CD14-positive monocyte (primary cell): Measurements from ENCODE around the gene ARFGAP3. TPM values are rescaled to one million over a fixed set of nuclear protein-coding genes. Genes with fewer than 3 reads are reported as not detected.

Source experiments
- DNase-seq, 3 donors: peaks; one replicate each; pipeline ENCODE4 v3.0.0-alpha.2; 2011 to 2022
- H2AFZ ChIP-seq: 2 replicates; pipeline ENCODE4 v1.6.0; 2012; ENCODE audit warnings: mild to moderate bottlenecking, low read depth, low read length, inconsistent platforms; ENCODE audit not compliant: insufficient read depth, poor library complexity, severe bottlenecking
- H3K27ac ChIP-seq, 2 donors: 1 replicate in 1 of 2; 2 replicates in 1 of 2; pipeline ENCODE4 v1.5.1; 2012 to 2013; ENCODE audit warnings: low read length in 2 of 2, control low read depth in 1 of 2, inconsistent platforms in 1 of 2, low read depth in 1 of 2, mild to moderate bottlenecking in 1 of 2
- H3K27me3 ChIP-seq, 2 donors: one replicate each; pipeline versions ENCODE4 v1.6.0 to v1.6.1; 2011 to 2013; ENCODE audit warnings: low read length in 2 of 2; ENCODE audit not compliant: control insufficient read depth in 2 of 2, insufficient read depth in 2 of 2
- H3K36me3 ChIP-seq, 2 donors: replicated peaks in 1 of 2; 1 replicate in 1 of 2; 2 replicates in 1 of 2; pipeline versions ENCODE4 v1.5.1 to v1.6.1; 2012 to 2013; ENCODE audit warnings: low read length in 2 of 2, control low read depth in 1 of 2, inconsistent platforms in 1 of 2, mild to moderate bottlenecking in 1 of 2; ENCODE audit not compliant: insufficient read depth in 2 of 2, control insufficient read depth in 1 of 2
- H3K4me1 ChIP-seq, 2 donors: 1 replicate in 1 of 2; 2 replicates in 1 of 2; pipeline versions ENCODE4 v1.5.1 to v1.6.1; 2012 to 2013; ENCODE audit warnings: low read length in 2 of 2, control low read depth in 1 of 2, inconsistent platforms in 1 of 2, mild to moderate bottlenecking in 1 of 2, moderate library complexity in 1 of 2; ENCODE audit not compliant: insufficient read depth in 2 of 2, control insufficient read depth in 1 of 2
- H3K4me2 ChIP-seq: replicated peaks from 2 replicates; pipeline ENCODE3; 2012; ENCODE audit warnings: low read length, moderate library complexity, mild to moderate bottlenecking; ENCODE audit not compliant: poor library complexity, severe bottlenecking; ENCODE audit errors: extremely low read depth
- H3K4me3 ChIP-seq, 3 experiments: fragments of 200-600 bp in 1 of 3; sonication (generic) in 1 of 3; replicated peaks in 1 of 3; 1 replicate in 2 of 3; 2 replicates in 1 of 3; pipeline ENCODE4 v1.5.1; 2011 to 2013; ENCODE audit warnings: low read length in 3 of 3, mild to moderate bottlenecking in 3 of 3, control low read depth in 2 of 3, low read depth in 2 of 3, inconsistent platforms in 1 of 3, moderate library complexity in 1 of 3
- H3K79me2 ChIP-seq: 2 replicates; pipeline ENCODE4 v1.6.0; 2012; ENCODE audit warnings: mild to moderate bottlenecking, control low read depth, inconsistent platforms, low read length, moderate library complexity; ENCODE audit not compliant: insufficient read depth
- H3K9ac ChIP-seq: 2 replicates; pipeline ENCODE4 v1.6.0; 2017; ENCODE audit warnings: low read length, mild to moderate bottlenecking; ENCODE audit not compliant: insufficient read depth, poor library complexity, severe bottlenecking
- H3K9me3 ChIP-seq, 2 donors: replicated peaks in 1 of 2; 1 replicate in 1 of 2; 2 replicates in 1 of 2; pipeline versions ENCODE4 v1.5.1 to v1.6.1; 2012 to 2013; ENCODE audit warnings: low read length in 2 of 2, control low read depth in 1 of 2; ENCODE audit not compliant: control insufficient read depth in 1 of 2, insufficient read depth in 1 of 2
- H4K20me1 ChIP-seq: 2 replicates; pipeline ENCODE4 v1.6.0; 2012; ENCODE audit warnings: mild to moderate bottlenecking, low read length, control low read depth, moderate library complexity; ENCODE audit not compliant: insufficient read depth
- H3K27ac Mint-ChIP-seq, 7 donors: one replicate each; pipeline ENCODE4 v1.8.0; 2020; ENCODE audit warnings: mild to moderate bottlenecking in 7 of 7, mixed read lengths in 7 of 7, moderate library complexity in 6 of 7, inconsistent platforms in 2 of 7
- H3K27me3 Mint-ChIP-seq, 3 donors: one replicate each; pipeline ENCODE4 v1.8.0; 2021 to 2022; ENCODE audit warnings: low read depth in 3 of 3, mild to moderate bottlenecking in 3 of 3, mixed read lengths in 3 of 3, moderate library complexity in 3 of 3, inconsistent platforms in 1 of 3
- H3K36me3 Mint-ChIP-seq, 2 donors: one replicate each; pipeline ENCODE4 v1.8.0; 2020; ENCODE audit warnings: mixed read lengths in 2 of 2, inconsistent platforms in 1 of 2, mild to moderate bottlenecking in 1 of 2
- H3K4me1 Mint-ChIP-seq: one replicate; pipeline ENCODE4 v1.8.0; 2020; ENCODE audit warnings: mild to moderate bottlenecking, mixed read lengths
- H3K4me3 Mint-ChIP-seq, 2 donors: one replicate each; pipeline ENCODE4 v1.8.0; 2020; ENCODE audit warnings: mild to moderate bottlenecking in 2 of 2, mixed read lengths in 2 of 2, moderate library complexity in 1 of 2
- H3K9me3 Mint-ChIP-seq, 7 donors: one replicate each; pipeline ENCODE4 v1.8.0; 2020 to 2022; ENCODE audit warnings: mixed read lengths in 7 of 7, mild to moderate bottlenecking in 6 of 7, moderate library complexity in 6 of 7, inconsistent platforms in 2 of 7
- WGBS: methylation state at CpG from one replicate; pipeline ENCODE4 v1.1.5; 2013; ENCODE audit warnings: missing lambda C conversion rate; ENCODE audit not compliant: insufficient coverage; 5-methylcytosine and 5-hydroxymethylcytosine counted together
- intact Hi-C, 2 donors: fragments of 100-400 bp; cut with micrococcal nuclease; formaldehyde crosslinking; loops; one replicate each; pipeline versions ENCODE4 v1.15.0 to v1.15.1; 2023
- polyA plus RNA-seq, 3 donors: library from polyadenylated mRNA; depleted of rRNA in 1 of 3; unstranded in 2 of 3; stranded (reverse) in 1 of 3; fragments of 300-500 nt in 2 of 3; fragments of >200 nt in 1 of 3; fragmentation: Illumina TruSeq in 2 of 3; gene quantifications; 1 replicate in 2 of 3; 2 replicates in 1 of 3; pipeline ENCODE4 v1.2.3, GENCODE V29; 2012 to 2021
- TF ChIP-seq, protein P1 (sequence below): fragments of 200-600 bp; IDR thresholded peaks from one replicate; pipeline ENCODE4 v1.8.0; 2022; ENCODE audit warnings: antibody characterized with exemption, mild to moderate bottlenecking

Gene ARFGAP3
- polyA plus RNA-seq, 3 donors: 22.3 to 38.7 (median 34.8) TPM

GRCh38 chr22:42794551-42795510 is 62.2 kb downstream of the ARFGAP3 start:
- H3K4me3 ChIP-seq: no peak overlapping the region
- no peaks in the 10 kb centered on the region for H4K20me1 ChIP-seq
- no peak overlapping the region for H3K27ac ChIP-seq
- Mint-ChIP-seq H3K4me1 (peaks cover 10% of the 10 kb centered on the region), H3K27me3 (no peaks in the 10 kb centered on the region), H3K36me3 (peaks cover 45 to 58% of the 10 kb centered on the region in 2 donors), H3K9me3 (peaks cover 0 to 3% (median 0%) of the 10 kb centered on the region in 7 donors), H3K4me3 (no peak overlapping the region), H3K27ac (peak overlapping the region in 3 of 7 donors; percentile 4 to 62 (median 31))
- no peak for DNase-seq
- WGBS: 92% methylated on average over 19 of the region's 25 CpGs
- intact Hi-C loops: no loop called here
- no peak overlapping the region for H3K9ac ChIP-seq
- no peak overlapping the region for H2AFZ ChIP-seq
- H3K4me1 ChIP-seq: peaks cover 0 to 20% of the 10 kb centered on the region in 2 donors
- H3K27me3 ChIP-seq: no peaks in the 10 kb centered on the region
- no peaks in the 10 kb centered on the region for H3K9me3 ChIP-seq
- peaks cover 23 to 46% of the 10 kb centered on the region in 2 donors for H3K36me3 ChIP-seq
- no peak overlapping the region for H3K4me2 ChIP-seq
- TF ChIP-seq, protein P1, sequence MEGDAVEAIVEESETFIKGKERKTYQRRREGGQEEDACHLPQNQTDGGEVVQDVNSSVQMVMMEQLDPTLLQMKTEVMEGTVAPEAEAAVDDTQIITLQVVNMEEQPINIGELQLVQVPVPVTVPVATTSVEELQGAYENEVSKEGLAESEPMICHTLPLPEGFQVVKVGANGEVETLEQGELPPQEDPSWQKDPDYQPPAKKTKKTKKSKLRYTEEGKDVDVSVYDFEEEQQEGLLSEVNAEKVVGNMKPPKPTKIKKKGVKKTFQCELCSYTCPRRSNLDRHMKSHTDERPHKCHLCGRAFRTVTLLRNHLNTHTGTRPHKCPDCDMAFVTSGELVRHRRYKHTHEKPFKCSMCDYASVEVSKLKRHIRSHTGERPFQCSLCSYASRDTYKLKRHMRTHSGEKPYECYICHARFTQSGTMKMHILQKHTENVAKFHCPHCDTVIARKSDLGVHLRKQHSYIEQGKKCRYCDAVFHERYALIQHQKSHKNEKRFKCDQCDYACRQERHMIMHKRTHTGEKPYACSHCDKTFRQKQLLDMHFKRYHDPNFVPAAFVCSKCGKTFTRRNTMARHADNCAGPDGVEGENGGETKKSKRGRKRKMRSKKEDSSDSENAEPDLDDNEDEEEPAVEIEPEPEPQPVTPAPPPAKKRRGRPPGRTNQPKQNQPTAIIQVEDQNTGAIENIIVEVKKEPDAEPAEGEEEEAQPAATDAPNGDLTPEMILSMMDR: no peak
- no peaks in the 10 kb centered on the region for H3K79me2 ChIP-seq

DNA sequence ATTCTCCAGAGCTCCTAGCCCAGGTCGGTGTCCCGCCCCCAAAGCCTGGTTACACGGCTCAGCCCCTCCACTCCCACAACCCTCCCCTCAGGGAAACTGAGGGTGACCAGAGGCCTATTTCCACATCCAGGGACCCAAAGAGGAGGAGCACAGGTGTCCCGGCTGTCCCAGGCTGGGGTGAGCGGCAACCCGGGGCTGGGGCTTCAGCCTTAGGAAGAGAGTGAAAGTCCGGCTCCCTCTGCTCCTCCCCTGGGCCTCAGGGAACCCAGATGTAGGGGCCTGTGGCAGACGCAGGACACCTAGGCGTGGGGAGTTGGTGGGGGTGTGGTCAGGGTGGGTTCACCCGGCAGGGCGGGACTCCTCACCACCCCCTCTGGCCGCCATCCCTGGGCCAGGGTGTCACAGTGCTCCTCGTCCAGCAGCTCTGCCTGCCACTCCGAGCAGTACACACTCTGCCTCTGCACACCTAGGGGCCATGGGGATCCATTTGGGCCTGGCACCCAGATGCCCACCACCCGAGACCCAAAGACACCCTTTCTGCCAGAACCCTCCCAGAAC is 63.1 kb downstream of the ARFGAP3 start:
- H2AFZ ChIP-seq: no peak overlapping the region
- Mint-ChIP-seq H3K9me3 (peaks cover 0 to 3% (median 0%) of the 10 kb centered on the region in 7 donors), H3K36me3 (peaks cover 37 to 49% of the 10 kb centered on the region in 2 donors), H3K27ac (peak overlapping the region in 1 of 7 donors; percentile 4), H3K4me1 (peaks cover 10% of the 10 kb centered on the region), H3K4me3 (no peak overlapping the region), H3K27me3 (no peaks in the 10 kb centered on the region)
- H3K27me3 ChIP-seq: no peaks in the 10 kb centered on the region
- H3K27ac ChIP-seq: no peak overlapping the region
- H3K9ac ChIP-seq: no peak overlapping the region
- H3K36me3 ChIP-seq: peaks cover 18 to 37% of the 10 kb centered on the region in 2 donors
- H4K20me1 ChIP-seq: no peaks in the 10 kb centered on the region
- H3K4me3 ChIP-seq: no peak overlapping the region
- H3K4me1 ChIP-seq: peaks cover 0 to 20% of the 10 kb centered on the region in 2 donors
- H3K79me2 ChIP-seq: no peaks in the 10 kb centered on the region
- DNase-seq: no peak
- 94% methylated on average over 3 of the region's 15 CpGs for WGBS
- H3K9me3 ChIP-seq: no peaks in the 10 kb centered on the region
- H3K4me2 ChIP-seq: no peak overlapping the region
- TF ChIP-seq, protein P1: no peak
- intact Hi-C loops: no loop called here
